IMR-90 (cell line): Measurements from ENCODE around the gene SLC22A4. TPM values are rescaled to one million over a fixed set of nuclear protein-coding genes. Genes with fewer than 3 reads are reported as not detected.

ENCODE experiments used
- ATAC-seq: fragments of 200-7000 bp; cut with Tn5 transposase; 2 replicates; pipeline ENCODE4 v1.9.1; 2020; ENCODE audit warnings: low read depth, mild to moderate bottlenecking, moderate library complexity
- BruUV-seq: library from RNA; stranded (reverse); fragments of 400-500 nt; replicated peaks from 2 replicates; lab custom pipeline; 2021; lab: Mats Ljungman, UMichigan
- CTCF ChIA-PET: fragments of 300-600 bp; formaldehyde crosslinking; extraction: SDS; loops from one replicate; lab custom pipeline; 2021; ENCODE audit warnings: antibody characterized with exemption; lab: Yijun Ruan, JAX
- POLR2A ChIA-PET: fragments of 300-600 bp; sonication (Branson Sonifier 250); formaldehyde crosslinking; loops from one replicate; lab custom pipeline; 2022; ENCODE audit warnings: antibody characterized with exemption; ENCODE audit not compliant: unreplicated experiment; lab: Charles Lee
- DNase-seq: peaks from one replicate; pipeline ENCODE4 v3.0.0; 2013
- H2AFZ ChIP-seq: replicated peaks from 2 replicates; pipeline ENCODE3; 2013; ENCODE audit warnings: low read length, mild to moderate bottlenecking; ENCODE audit not compliant: poor library complexity
- H2AK5ac ChIP-seq: 2 replicates; pipeline ENCODE4 v1.6.1; 2013; ENCODE audit warnings: low read depth, low read length, inconsistent platforms
- H2AK9ac ChIP-seq: replicated peaks from 2 replicates; pipeline ENCODE3; 2013; ENCODE audit warnings: mild to moderate bottlenecking, low read depth, low read length, moderate library complexity; ENCODE audit not compliant: poor library complexity
- H2BK120ac ChIP-seq: 2 replicates; pipeline ENCODE4 v1.6.1; 2013; ENCODE audit warnings: low read depth, low read length, inconsistent platforms
- H2BK15ac ChIP-seq: 3 replicates; pipeline ENCODE4 v1.6.1; 2013; ENCODE audit warnings: low read depth, low read length, inconsistent platforms
- H2BK20ac ChIP-seq: 2 replicates; pipeline ENCODE4 v1.6.1; 2013; ENCODE audit warnings: low read depth, mild to moderate bottlenecking, inconsistent platforms, low read length, moderate library complexity
- H2BK5ac ChIP-seq: 2 replicates; pipeline ENCODE4 v1.6.1; 2013; ENCODE audit warnings: mild to moderate bottlenecking, low read depth, low read length, inconsistent platforms; ENCODE audit not compliant: poor library complexity, severe bottlenecking
- H3K14ac ChIP-seq: replicated peaks from 2 replicates; pipeline ENCODE4 v1.6.1; 2013; ENCODE audit warnings: low read depth, low read length, inconsistent platforms
- H3K18ac ChIP-seq: 2 replicates; pipeline ENCODE4 v1.6.1; 2013; ENCODE audit warnings: low read depth, low read length, control low read depth
- H3K23ac ChIP-seq: 2 replicates; pipeline ENCODE4 v1.6.1; 2013; ENCODE audit warnings: low read depth, low read length, inconsistent platforms
- H3K27ac ChIP-seq: 2 replicates; pipeline ENCODE4 v1.5.1; 2013; ENCODE audit warnings: mild to moderate bottlenecking, control low read depth, low read length; ENCODE audit not compliant: insufficient read depth
- H3K27me3 ChIP-seq: 2 replicates; pipeline ENCODE4 v1.6.1; 2013; ENCODE audit warnings: low read length; ENCODE audit not compliant: control insufficient read depth, insufficient read depth
- H3K36me3 ChIP-seq: 2 replicates; pipeline ENCODE4 v1.6.1; 2013; ENCODE audit warnings: low read length, mixed read lengths; ENCODE audit not compliant: control insufficient read depth, insufficient read depth
- H3K4ac ChIP-seq: 2 replicates; pipeline ENCODE4 v1.6.1; 2013; ENCODE audit warnings: low read depth, low read length, inconsistent platforms
- H3K4me1 ChIP-seq: 2 replicates; pipeline ENCODE4 v1.6.1; 2013; ENCODE audit warnings: low read length, mixed read lengths; ENCODE audit not compliant: control insufficient read depth, insufficient read depth
- H3K4me2 ChIP-seq: 2 replicates; pipeline ENCODE4 v1.6.1; 2013; ENCODE audit warnings: low read depth, mild to moderate bottlenecking, control low read depth, low read length, moderate library complexity
- H3K4me3 ChIP-seq: 2 replicates; pipeline ENCODE4 v1.5.1; 2013; ENCODE audit warnings: low read depth, mild to moderate bottlenecking, control low read depth, low read length, moderate library complexity; ENCODE audit not compliant: insufficient read depth
- H3K56ac ChIP-seq: 2 replicates; pipeline ENCODE4 v1.6.1; 2013; ENCODE audit warnings: low read length, inconsistent platforms; ENCODE audit not compliant: insufficient read depth; ENCODE audit errors: extremely low read depth
- H3K79me1 ChIP-seq, 2 experiments: 2 replicates each; pipeline ENCODE4 v1.6.1; 2013; ENCODE audit warnings: low read length in 2 of 2, inconsistent platforms in 1 of 2, low read depth in 1 of 2
- H3K9ac ChIP-seq: 2 replicates; pipeline ENCODE4 v1.6.1; 2013; ENCODE audit warnings: low read depth, low read length, control low read depth
- H3K9me1 ChIP-seq: 2 replicates; pipeline ENCODE4 v1.6.1; 2013; ENCODE audit warnings: low read length, inconsistent platforms; ENCODE audit not compliant: insufficient read depth
- H3K9me3 ChIP-seq: 2 replicates; pipeline ENCODE4 v1.6.1; 2013; ENCODE audit warnings: low read length; ENCODE audit not compliant: control insufficient read depth, insufficient read depth
- H4K20me1 ChIP-seq: 2 replicates; pipeline ENCODE4 v1.6.1; 2013; ENCODE audit warnings: low read length, inconsistent platforms; ENCODE audit not compliant: insufficient read depth
- H4K5ac ChIP-seq: 2 replicates; pipeline ENCODE4 v1.6.1; 2013; ENCODE audit warnings: mild to moderate bottlenecking, low read depth, low read length, control low read depth
- H4K8ac ChIP-seq, 2 experiments: 2 replicates each; pipeline ENCODE4 v1.6.1; 2013; ENCODE audit warnings: low read depth in 2 of 2, low read length in 2 of 2, control low read depth in 1 of 2, inconsistent platforms in 1 of 2
- H4K91ac ChIP-seq: 2 replicates; pipeline ENCODE4 v1.6.1; 2013; ENCODE audit warnings: low read depth, low read length, inconsistent platforms; ENCODE audit not compliant: insufficient read depth
- POLR2A ChIP-seq: IDR thresholded peaks from 2 replicates; pipeline ENCODE4 v1.6.1; 2012; ENCODE audit warnings: mild to moderate bottlenecking, low read depth, low read length
- RFX5 ChIP-seq: IDR thresholded peaks from 2 replicates; pipeline ENCODE4 v1.8.0; 2012; ENCODE audit warnings: low read depth, mild to moderate bottlenecking, low read length, moderate library complexity
- WGBS, 2 experiments: methylation state at CpG; one replicate each; pipeline versions ENCODE4 v1.1.5 to v1.1.7; 2013; ENCODE audit warnings: missing lambda C conversion rate in 2 of 2; ENCODE audit not compliant: insufficient read length in 1 of 2; ENCODE audit errors: extremely low coverage in 2 of 2; 5-methylcytosine and 5-hydroxymethylcytosine counted together
- dilution Hi-C: fragments of 300-500 bp; cut with HindIII; formaldehyde crosslinking; loops from one replicate; pipeline ENCODE4 v1.14.3; 2018; ENCODE audit warnings: low sequenced_read_pairs; ENCODE audit not compliant: unreplicated experiment
- in situ Hi-C: fragments of 300-500 bp; cut with MboI; formaldehyde crosslinking; loops from 3 replicates; pipeline ENCODE4 v1.14.3; 2019; ENCODE audit warnings: low sequenced_read_pairs, inconsistent platforms, mixed read lengths
- intact Hi-C: fragments of 100-400 bp; cut with micrococcal nuclease; formaldehyde crosslinking; loops from 2 replicates; pipeline ENCODE4 v1.10.0; 2022
- polyA plus RNA-seq, 3 experiments: library from polyadenylated mRNA; depleted of rRNA; stranded (reverse); fragments of >200 nt; gene quantifications; 2 replicates each; pipeline ENCODE4 v1.2.3, GENCODE V29; 2012; ENCODE audit warnings: low replicate concordance in 1 of 3
- total RNA-seq: library from RNA; depleted of rRNA; stranded (reverse); fragments of >200 nt; gene quantifications from 2 replicates; pipeline ENCODE4 v1.2.3, GENCODE V29; 2012

The SLC22A4 gene
- total and polyA plus RNA-seq, 2 of the 4 experiments (the other 2 are of a cell fraction), result 2.6 to 3.2 TPM

DNA sequence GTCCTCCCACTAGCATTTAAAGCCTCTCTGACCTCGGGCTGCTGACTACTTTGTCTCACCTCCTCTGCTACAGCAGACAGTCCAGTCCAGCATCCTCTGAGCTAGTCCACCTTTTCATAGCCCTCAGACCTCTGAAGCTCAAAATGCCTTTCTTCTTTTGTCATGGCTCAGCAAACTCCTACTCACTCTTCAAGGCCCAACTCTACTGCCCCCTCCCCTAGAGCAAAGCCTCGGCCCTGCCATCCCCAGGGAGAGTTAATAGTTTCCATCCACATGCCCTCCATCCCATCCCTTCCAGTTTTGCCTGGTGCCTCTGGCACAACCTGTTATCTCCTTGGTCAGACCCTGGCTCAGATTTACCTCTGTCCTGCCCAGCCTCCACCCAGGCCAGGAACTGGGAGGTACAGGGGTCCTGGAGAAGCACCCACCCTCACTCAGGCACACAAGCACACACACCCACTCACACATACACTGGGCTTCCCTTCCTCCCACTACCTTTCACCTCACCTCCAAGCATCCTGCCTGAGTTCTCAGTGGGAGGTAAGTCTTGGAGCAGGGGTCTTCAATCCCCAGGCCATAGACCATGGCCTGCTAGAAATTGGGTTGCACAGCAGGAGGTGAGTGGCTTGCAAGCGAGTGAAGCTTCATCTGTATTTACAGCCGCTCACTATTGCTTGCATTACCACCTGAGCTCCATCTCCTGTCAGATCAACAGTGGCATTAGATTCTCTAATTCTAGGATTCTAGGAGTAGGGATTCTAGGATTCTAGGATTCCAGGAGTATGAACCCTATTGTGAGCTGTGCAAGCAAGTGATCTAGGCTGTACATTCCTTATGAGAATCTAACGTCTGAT lies 18.6 kb upstream of the SLC22A4 start:
- BruUV-seq, result no TSS peak
- no peak overlapping the region for H3K9ac ChIP-seq
- no peak overlapping the region for H4K91ac ChIP-seq
- H3K4me1 ChIP-seq, result no peaks in the 10 kb centered on the region; the same call in 1 of the 2 replicates
- peaks cover 25% of the 10 kb centered on the region for H3K36me3 ChIP-seq
- intact Hi-C loops, result no loop called here
- H2AFZ ChIP-seq, result no peak overlapping the region
- no peak overlapping the region for H3K27ac ChIP-seq
- H2BK15ac ChIP-seq, result no peak overlapping the region
- peaks cover 5% of the 10 kb centered on the region for H3K27me3 ChIP-seq
- no peaks in the 10 kb centered on the region for H3K9me1 ChIP-seq
- H3K4me3 ChIP-seq, result no peak overlapping the region
- no peak overlapping the region for H4K5ac ChIP-seq
- H3K4me2 ChIP-seq, result no peak overlapping the region
- H3K14ac ChIP-seq, result no peak overlapping the region
- H3K4ac ChIP-seq, result no peak overlapping the region
- DNase-seq (no peak), ATAC-seq (no peak)
- POLR2A ChIA-PET, result no interaction called here
- 0 out of 4 replicates have a peak, but pooled peaks cover 0 to 7% of the 10 kb centered on the region in 2 experiments for H3K79me1 ChIP-seq
- no peak for TF ChIP-seq RFX5
- TF ChIP-seq POLR2A, result peak; percentile 52
- H3K18ac ChIP-seq, result no peak overlapping the region
- WGBS, 2 experiments, result 100% methylated on average over 2 of the region's 5 CpGs; no CpG with 5 or more reads in 1 of the 2 experiments
- in situ Hi-C loops, result no loop called here
- H3K23ac ChIP-seq, result no peak overlapping the region
- H4K8ac ChIP-seq, result no peak overlapping the region
- no peak overlapping the region for H2AK9ac ChIP-seq
- dilution Hi-C loops, result no loop called here
- H2BK120ac ChIP-seq, result no peak overlapping the region
- no peak overlapping the region for H3K56ac ChIP-seq
- no peak overlapping the region for H2BK20ac ChIP-seq
- H2BK5ac ChIP-seq, result no peak overlapping the region
- no peaks in the 10 kb centered on the region for H3K9me3 ChIP-seq
- H4K20me1 ChIP-seq, result no peaks in the 10 kb centered on the region; the same call in 1 of the 2 replicates
- no peak overlapping the region for H2AK5ac ChIP-seq
- CTCF ChIA-PET, result interaction anchor here (1.1 kb wide), 1 partner anchor 18 kb away, joined by 3 read pairs; no protein-coding TSS in a partner anchor
